Right lobe of liver (tissue), 6 donors: ENCODE data around the gene OSBP. TPM values are rescaled to one million over a fixed set of nuclear protein-coding genes. Genes with fewer than 3 reads are reported as not detected.

Experiments
- ATAC-seq, 4 donors: fragments of 200-7000 bp; cut with Tn5 transposase; one replicate each; pipeline ENCODE4 v1.9.1; 2020; ENCODE audit warnings: mild to moderate bottlenecking in 4 of 4, moderate library complexity in 4 of 4
- DNase-seq, 3 donors: peaks; one replicate each; pipeline ENCODE4 v3.0.0-alpha.2; 2020
- H3K27ac ChIP-seq, 3 donors: fragments of 200-600 bp; one replicate each; pipeline ENCODE4 v1.8.0; 2022
- H3K27me3 ChIP-seq, 2 donors: fragments of 200-600 bp; one replicate each; pipeline ENCODE4 v1.8.0; 2022
- H3K36me3 ChIP-seq, 4 donors: fragments of 200-600 bp; sonication (generic) in 1 of 4; one replicate each; pipeline versions ENCODE4 v1.5.1 to v1.8.0; 2017 to 2022; ENCODE audit warnings: control low read depth in 1 of 4
- H3K4me1 ChIP-seq, 4 donors: fragments of 200-600 bp; sonication (generic) in 1 of 4; one replicate each; pipeline versions ENCODE4 v1.5.1 to v1.8.0; 2017 to 2022; ENCODE audit warnings: control low read depth in 1 of 4
- H3K4me3 ChIP-seq, 3 donors: fragments of 200-600 bp; one replicate each; pipeline ENCODE4 v1.8.0; 2022
- H3K9me3 ChIP-seq, 4 donors: fragments of 200-600 bp; sonication (generic) in 1 of 4; one replicate each; pipeline versions ENCODE4 v1.5.1 to v1.8.0; 2017 to 2022; ENCODE audit warnings: control low read depth in 1 of 4
- POLR2A ChIP-seq: fragments of 450-650 bp; IDR thresholded peaks from one replicate; pipeline ENCODE4 v1.6.1; 2017; ENCODE audit warnings: antibody characterized with exemption, mild to moderate bottlenecking
- WGBS: methylation state at CpG from one replicate; pipeline ENCODE4 v1.1.6; 2018; ENCODE audit warnings: low coverage, low lambda C conversion rate; ENCODE audit not compliant: insufficient coverage; ENCODE audit errors: missing lambda C conversion rate; 5-methylcytosine and 5-hydroxymethylcytosine counted together
- intact Hi-C, 2 donors: fragments of 100-400 bp; cut with DNase I; formaldehyde crosslinking; loops; one replicate each; pipeline versions ENCODE4 v1.11.2 to v1.14.1; 2022
- long read RNA-seq: library from polyadenylated mRNA; unstranded; transcript quantifications from one replicate; pipeline ENCODE4 v2.0.0, GENCODE V29; 2019
- total RNA-seq, 6 experiments: library from RNA; depleted of rRNA in 2 of 6; stranded (reverse); fragments of >200 nt in 2 of 6; fragmentation: NEBNext Ultra II Directional in 3 of 6; extraction: Animal tissue kit (Norgen Biotek cat#: 25700) in 3 of 6; gene quantifications; one replicate each; pipeline versions ENCODE4 v1.1.0 to v1.2.4, GENCODE V29; 2016 to 2023
- TF ChIP-seq, protein P1 (sequence below), 4 donors: fragments of 200-600 bp in 3 of 4; fragments of 450-650 bp in 1 of 4; IDR thresholded peaks; one replicate each; pipeline versions ENCODE4 v1.5.1 to v1.8.0; 2016 to 2022; ENCODE audit warnings: antibody characterized with exemption in 4 of 4, mild to moderate bottlenecking in 2 of 4
- donor health status: DM: no; HTN: yes; CAD: no.
- donor health status: DM: no; HTN: no; CAD: no.
- donor health status: DM: no; HTN: no; CAD: no.
- donor health status: DM: no; HTN: yes; CAD: no.
- donor health status: DM: no; HTN: yes; CAD: no.

Gene OSBP
- 10 to 100 TPM; 44.9 to 65.4 (median 52.4) TPM for total RNA-seq
- long read RNA-seq, partial matches to known transcripts, result 2 of 5 reads
- long read RNA-seq, other reads (novel, unspliced or antisense), result 3 of 5 reads

- intact Hi-C loops, result loop anchor here in 1 of 2 donors (10.0 kb wide), 1 partner anchor 49 kb away; the partner anchor contains the start of gene PATL1
Observed at GRCh38 chr11:59615637-59616395, at the start of gene OSBP. TSS of gene OSBP (minus strand) at chr11:59615774. CDS start at chr11:59615664, 110 bp downstream.

DNA sequence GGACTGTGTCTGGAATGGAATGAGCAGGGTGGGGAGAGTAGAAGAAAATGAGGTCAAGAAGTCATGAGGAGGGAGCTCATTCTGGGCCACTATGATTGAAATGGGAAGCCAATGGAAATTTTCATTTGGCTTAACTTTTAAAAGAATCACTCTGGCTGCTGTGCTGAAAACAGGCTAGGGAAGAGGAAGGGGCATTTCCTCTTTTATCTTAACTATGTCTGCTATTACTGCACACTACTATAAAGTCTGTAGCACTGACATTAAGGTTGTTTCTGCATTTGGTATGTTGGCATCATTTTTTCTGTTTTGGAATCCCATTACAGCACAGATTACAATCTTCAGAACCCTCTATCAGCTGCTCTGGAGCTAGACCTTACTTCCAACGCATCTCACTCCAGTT, 45.0 kb upstream of the OSBP start:
- intact Hi-C loops, result loop anchor here in 1 of 2 donors (10.0 kb wide), 1 partner anchor 46 kb away; the partner anchor contains the start of gene OSBP
- no peak overlapping the region for H3K27ac ChIP-seq
- H3K4me1 ChIP-seq, result no peaks in the 10 kb centered on the region
- no peak overlapping the region for H3K4me3 ChIP-seq
- peaks cover 14 to 91% (median 30%) of the 10 kb centered on the region in 4 donors for H3K36me3 ChIP-seq
- no peaks in the 10 kb centered on the region for H3K9me3 ChIP-seq
- no peaks in the 10 kb centered on the region for H3K27me3 ChIP-seq
- ATAC-seq, result peak in 3 of 4 donors; percentile 35 to 51 (median 45)
- no peak for DNase-seq
- WGBS, result 73% methylated on average over 1 of the region's 1 CpG
- no peak for TF ChIP-seq POLR2A
- TF ChIP-seq, protein P1, sequence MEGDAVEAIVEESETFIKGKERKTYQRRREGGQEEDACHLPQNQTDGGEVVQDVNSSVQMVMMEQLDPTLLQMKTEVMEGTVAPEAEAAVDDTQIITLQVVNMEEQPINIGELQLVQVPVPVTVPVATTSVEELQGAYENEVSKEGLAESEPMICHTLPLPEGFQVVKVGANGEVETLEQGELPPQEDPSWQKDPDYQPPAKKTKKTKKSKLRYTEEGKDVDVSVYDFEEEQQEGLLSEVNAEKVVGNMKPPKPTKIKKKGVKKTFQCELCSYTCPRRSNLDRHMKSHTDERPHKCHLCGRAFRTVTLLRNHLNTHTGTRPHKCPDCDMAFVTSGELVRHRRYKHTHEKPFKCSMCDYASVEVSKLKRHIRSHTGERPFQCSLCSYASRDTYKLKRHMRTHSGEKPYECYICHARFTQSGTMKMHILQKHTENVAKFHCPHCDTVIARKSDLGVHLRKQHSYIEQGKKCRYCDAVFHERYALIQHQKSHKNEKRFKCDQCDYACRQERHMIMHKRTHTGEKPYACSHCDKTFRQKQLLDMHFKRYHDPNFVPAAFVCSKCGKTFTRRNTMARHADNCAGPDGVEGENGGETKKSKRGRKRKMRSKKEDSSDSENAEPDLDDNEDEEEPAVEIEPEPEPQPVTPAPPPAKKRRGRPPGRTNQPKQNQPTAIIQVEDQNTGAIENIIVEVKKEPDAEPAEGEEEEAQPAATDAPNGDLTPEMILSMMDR (IDR thresholded peaks at IDR 0.05), result no peak

More at GRCh38 chr11:59615637-59616395, at the start of gene OSBP:
- WGBS, result 0% methylated on average over 13 of the region's 55 CpGs
- peak within 1 kb of the TSS; percentile 89 to 95 (median 90) for H3K27ac ChIP-seq
- DNase-seq, result peak; percentile 98 to 100 (median 99)
- H3K36me3 ChIP-seq, result no peaks in the 10 kb centered on the region
- TF ChIP-seq POLR2A, result peak; percentile 94
- TF ChIP-seq, protein P1 (IDR thresholded peaks at IDR 0.05), result no peak
- H3K4me1 ChIP-seq, result peaks cover 0 to 31% (median 14%) of the 10 kb centered on the region in 4 donors
- peak within 1 kb of the TSS; percentile 74 to 85 (median 77) for H3K4me3 ChIP-seq
- no peaks in the 10 kb centered on the region for H3K9me3 ChIP-seq
- H3K27me3 ChIP-seq, result no peaks in the 10 kb centered on the region
- ATAC-seq, result peak; percentile 81 to 92 (median 85)

DNA sequence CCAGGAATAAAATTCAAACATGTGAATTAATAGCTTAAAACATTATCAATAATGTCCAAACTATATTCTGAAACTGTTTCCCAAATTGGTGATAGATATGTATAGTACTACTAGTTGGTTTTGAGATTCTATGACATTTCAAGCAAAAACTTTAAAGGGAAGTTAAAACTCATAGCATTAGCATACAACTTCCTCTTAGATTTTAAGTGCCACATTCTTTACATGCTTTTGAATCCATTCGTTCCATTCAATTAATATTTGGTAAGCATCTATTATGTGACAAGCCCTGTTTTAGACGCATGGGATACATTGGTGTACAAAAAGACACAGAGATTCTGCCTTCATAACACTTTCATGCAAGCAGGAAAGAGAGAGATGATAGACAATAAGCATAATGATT, 44.4 kb upstream of the OSBP start:
- TF ChIP-seq POLR2A, result no peak
- TF ChIP-seq, protein P1 (IDR thresholded peaks at IDR 0.05), result no peak
- Histone ChIP-seq H3K36me3 (peaks cover 14 to 91% (median 34%) of the 10 kb centered on the region in 4 donors), H3K4me3 (no peak overlapping the region), H3K27ac (no peak overlapping the region), H3K4me1 (no peaks in the 10 kb centered on the region), H3K9me3 (no peaks in the 10 kb centered on the region), H3K27me3 (no peaks in the 10 kb centered on the region)
- ATAC-seq (no peak), DNase-seq (no peak)
- intact Hi-C loops, result loop anchor here in 1 of 2 donors (10.0 kb wide), 1 partner anchor 45 kb away; the partner anchor contains the start of gene OSBP
- WGBS, result 75% methylated on average over 2 of the region's 2 CpGs

DNA sequence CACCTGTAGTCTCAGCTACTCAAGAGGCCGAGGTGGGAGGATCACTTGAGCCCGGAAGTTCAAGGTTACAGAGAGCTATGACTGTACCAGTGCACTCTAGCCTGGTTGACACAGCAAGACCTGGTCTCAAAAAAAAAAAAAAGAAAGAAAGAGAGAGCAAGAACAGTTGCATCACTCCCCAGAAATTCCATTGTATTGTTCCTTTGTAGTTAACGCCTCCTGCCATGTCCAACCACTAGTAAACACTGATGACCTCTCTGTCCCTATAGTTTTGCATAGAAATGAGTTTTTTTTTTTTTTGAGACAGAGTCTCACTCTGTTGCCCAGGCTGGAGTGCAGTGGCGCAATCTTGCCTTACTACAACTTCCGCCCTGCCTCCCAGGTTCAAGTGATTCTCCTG, 42.5 kb upstream of the OSBP start:
- H3K9me3 ChIP-seq, result no peaks in the 10 kb centered on the region
- intact Hi-C loops, result no loop called here
- WGBS, result 96% methylated on average over 5 of the region's 5 CpGs
- DNase-seq (no peak), ATAC-seq (no peak)
- H3K4me3 ChIP-seq, result no peak overlapping the region
- TF ChIP-seq POLR2A, result no peak
- TF ChIP-seq, protein P1 (IDR thresholded peaks at IDR 0.05), result no peak
- no peak overlapping the region for H3K27ac ChIP-seq
- no peaks in the 10 kb centered on the region for H3K4me1 ChIP-seq
- H3K27me3 ChIP-seq, result no peaks in the 10 kb centered on the region
- peaks cover 25 to 91% (median 49%) of the 10 kb centered on the region in 4 donors for H3K36me3 ChIP-seq
